GM21423 (cell line): ENCODE measurements around the gene TMEM243.

Experiments used
- ATAC-seq: cut with Tn5 transposase; IDR thresholded peaks from one replicate; pipeline ENCODE4 v1.9.1; 2021; ENCODE audit warnings: mild to moderate bottlenecking, moderate library complexity; ENCODE audit not compliant: unreplicated experiment

Gene TMEM243

DNA sequence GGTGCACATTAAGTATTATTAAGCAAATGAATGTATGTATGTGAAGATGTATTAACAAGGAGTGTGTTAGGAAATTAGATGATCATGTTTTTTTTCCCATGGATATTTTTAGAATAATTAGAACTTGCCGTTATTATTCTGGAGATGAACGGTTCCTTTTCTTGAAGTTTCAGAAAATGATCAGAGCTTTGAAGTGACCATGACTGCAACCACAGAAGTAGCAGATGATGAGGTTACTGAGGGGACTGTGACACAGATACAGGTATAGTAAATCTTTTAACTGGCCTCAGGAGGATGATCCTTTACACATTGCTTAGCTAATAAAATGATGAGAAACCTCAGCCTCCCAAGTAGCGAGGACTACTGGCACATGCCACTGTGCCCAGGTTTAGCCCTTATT, 48.7 kb downstream of the TMEM243 start:
- ATAC-seq = no peak

DNA sequence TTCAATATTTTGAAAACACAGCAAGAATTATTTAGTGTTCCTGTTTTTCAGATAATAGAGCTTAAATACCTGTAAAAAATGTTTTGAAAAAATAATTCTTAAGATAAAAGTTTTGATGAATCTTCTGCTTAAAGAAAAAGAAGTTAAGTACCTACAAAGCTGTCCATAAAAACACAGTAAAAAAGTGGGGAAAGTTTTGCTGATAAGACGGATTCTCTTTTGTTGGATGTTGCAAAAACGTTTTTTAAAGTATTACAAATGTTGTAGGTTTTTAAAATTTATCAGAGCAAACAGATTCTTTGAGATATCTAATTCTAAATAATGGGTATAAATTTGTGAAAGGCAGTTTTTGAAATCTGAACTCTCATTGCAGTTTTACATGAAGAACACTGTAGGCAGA, 55.1 kb downstream of the TMEM243 start:
- no peak for ATAC-seq

DNA sequence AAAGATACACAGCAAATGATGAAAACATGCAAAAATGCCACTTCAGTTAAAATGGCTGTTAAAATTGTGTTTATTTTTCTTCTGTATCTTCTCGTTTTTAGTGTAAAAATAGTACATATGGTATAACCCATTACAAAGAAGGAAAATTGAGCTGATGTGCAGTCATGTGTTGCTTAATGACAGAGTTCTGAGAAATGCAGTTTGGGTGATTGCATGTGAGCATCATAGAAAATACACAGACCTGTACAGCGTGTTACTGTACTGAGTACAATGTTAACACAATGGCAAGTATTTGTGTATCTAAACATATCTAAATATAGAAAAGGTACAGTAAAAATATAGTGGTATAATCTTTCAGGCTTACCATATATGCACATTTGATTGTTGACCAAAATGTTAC, 60.0 kb downstream of the TMEM243 start:
- ATAC-seq = no peak

DNA sequence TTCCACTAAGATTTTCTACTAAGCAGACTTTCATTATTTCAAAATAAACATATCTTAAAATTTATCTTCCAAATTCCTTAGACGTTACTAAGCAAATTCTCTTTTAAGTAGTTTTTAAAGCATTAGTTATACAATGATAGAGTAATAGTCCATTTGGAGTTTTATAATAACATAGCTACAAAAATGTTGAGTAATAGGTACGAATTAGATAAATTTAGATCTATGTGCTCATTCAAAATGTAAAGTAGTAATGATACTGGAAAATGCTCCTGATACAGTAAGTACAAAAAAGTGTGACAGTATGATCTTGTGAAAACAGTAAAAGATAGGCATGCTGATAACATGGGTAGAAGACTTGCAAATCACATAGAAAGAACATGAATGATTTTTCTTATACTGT, 62.8 kb downstream of the TMEM243 start:
- no peak for ATAC-seq

- no peak for ATAC-seq
Observed at GRCh38 chr7:87155788-87156187, 63.7 kb downstream of the TMEM243 start.

DNA sequence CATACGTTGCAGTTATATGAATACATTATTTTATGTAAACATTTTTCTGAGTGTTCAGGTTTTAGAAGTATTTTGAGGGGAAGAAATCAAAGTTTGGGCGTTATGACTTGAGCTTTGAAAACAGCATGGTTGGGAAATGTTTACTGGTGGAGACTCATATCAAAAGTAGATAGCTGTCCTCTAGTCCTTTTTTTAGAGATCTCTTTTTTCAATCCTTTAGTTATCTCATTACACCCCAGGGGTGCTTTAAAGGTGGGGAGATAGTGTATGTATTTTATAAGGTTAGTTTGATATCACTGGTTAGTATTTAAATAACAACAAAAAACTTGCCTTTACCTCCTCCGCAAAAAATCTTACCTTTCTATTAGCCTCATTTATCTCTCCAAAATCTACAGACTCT, 65.0 kb downstream of the TMEM243 start:
- ATAC-seq = no peak

DNA sequence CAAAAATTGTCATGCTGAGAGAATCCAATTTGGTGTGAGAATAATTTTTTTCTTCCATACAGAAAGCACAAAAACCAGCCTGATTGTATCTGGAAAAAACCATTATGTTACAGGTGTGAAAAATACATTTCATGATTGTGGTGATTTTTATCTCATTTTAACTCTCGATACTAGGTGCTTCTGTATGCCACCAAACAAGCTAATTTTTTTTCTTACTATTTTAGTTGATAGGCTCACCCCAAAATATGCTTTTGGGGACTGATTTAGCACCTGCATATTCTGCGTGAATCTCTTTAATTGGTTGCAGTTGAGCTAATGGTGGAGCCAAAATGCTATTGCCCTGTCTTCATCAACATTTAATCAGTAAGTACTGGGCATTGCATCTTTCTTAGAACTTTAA, 65.4 kb downstream of the TMEM243 start:
- ATAC-seq = no peak

DNA sequence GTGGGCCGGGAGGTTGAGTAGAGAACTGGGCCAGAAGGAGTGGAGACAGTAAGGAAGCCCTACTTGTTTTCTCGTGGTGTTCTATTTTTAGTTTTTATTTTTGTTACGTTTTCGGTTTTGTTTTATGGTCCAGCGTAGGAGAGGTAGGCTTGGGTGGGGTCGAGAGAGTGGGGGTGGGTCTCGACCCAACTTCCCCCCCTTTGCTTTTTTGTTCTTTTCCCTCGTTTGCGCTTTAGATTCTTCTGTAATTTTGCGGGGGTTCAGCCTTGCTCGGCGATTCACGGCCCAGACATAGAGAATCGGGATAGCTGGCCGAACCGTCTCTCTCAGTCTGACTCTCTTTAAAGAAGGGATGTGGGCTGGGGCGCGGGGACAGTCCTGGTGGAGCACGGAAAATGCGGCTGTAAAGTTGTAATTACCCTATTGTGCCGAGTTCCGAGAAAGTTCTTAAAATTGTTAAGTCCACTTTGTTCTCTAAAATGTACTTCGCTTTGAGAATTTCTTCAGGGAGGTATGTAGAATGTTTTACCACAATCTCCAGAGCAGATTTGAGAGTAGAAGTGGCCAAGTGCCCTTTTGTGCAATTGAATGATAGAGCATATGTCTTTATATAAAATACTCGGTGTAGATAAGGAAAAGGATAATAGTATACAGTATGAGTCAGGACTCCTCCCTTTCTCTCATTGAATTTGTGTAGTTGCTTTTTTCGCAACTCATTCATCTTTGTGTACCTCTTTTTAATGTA, 66.5 kb downstream of the TMEM243 start:
- ATAC-seq = peak; percentile 10

- peak; percentile 83 for ATAC-seq
Observed at GRCh38 chr7:87152112-87152896, 67.2 kb downstream of the TMEM243 start, which contains the start of gene DMTF1. DMTF1 (plus strand) TSS chr7:87152453; CDS start chr7:87164942, 12,489 bp downstream.

- ATAC-seq = peak; percentile 30
Observed at GRCh38 chr7:87151729-87152111, 67.8 kb downstream of the TMEM243 start.

DNA sequence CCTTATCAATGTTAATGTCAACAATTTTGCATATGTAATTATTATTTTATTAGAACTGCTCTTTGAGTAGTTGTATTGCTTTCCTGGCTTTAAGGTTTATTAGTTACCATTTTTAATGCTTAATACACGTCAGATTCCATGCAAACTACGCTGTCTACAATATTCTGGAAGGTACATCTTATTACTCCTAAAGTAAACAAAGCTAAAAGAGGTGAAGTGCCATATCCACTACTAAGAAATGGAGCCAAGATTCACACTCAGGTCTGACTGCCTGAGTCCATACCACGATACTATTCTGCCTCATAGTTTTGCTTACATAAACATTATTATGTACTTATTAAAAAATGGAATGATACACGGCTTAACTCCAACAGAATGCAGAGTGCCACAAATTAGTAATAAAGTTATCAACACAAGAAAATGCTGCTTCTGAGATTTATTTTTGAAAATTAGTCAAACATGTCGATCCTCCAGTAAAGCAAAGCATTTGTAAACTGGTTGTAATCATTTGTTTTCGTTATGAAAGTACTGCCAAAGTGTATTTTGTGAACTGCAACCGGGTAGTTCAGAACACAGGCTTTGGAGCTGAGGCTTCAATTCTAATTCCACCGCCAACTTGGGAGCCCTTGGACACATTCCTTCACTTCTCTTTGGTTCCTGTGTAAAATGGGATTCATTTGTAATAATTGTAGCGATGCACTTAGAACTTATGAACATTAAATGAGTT, 68.4 kb downstream of the TMEM243 start:
- no peak for ATAC-seq

- ATAC-seq = no peak
Observed at GRCh38 chr7:87148332-87148955, 71.1 kb downstream of the TMEM243 start.

DNA sequence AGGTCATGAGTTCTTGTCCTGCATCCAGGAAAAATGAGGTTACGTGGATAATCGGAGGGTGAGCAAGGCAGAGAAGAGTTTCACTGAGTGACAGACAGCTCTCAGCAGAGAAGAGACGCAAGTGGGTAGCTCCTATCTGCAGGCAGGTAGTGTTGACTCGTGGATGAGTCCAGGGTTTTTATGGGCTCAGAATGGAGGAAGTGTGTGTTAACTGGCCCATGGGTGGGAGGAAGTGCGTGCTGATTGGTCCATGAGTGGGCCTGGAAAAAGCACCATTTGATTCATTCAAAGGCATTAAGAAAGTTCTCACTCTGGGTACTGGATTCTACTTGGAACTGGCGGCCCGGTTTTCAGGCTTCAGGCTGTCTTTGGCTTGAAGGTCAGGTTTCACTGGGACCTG, 72.0 kb downstream of the TMEM243 start:
- ATAC-seq = no peak

- ATAC-seq = no peak
Observed at GRCh38 chr7:87146740-87147386, 72.7 kb downstream of the TMEM243 start.
